H9 (cell line): ENCODE data around the gene C1GALT1C1. TPM values are rescaled to one million over a fixed set of nuclear protein-coding genes. Genes with fewer than 3 reads are reported as not detected.

Source experiments
- DNase-seq: peaks from one replicate; pipeline ENCODE4 v3.0.0-alpha.2; 2017
- H2AFZ ChIP-seq: one replicate; pipeline ENCODE4 v1.6.1; 2013; ENCODE audit warnings: mild to moderate bottlenecking, low read length, control low read depth, moderate library complexity
- H2AK5ac ChIP-seq: 2 replicates; pipeline ENCODE4 v1.6.1; 2013; ENCODE audit warnings: low read length, control low read depth, mixed read lengths; ENCODE audit not compliant: insufficient read length
- H2BK120ac ChIP-seq: one replicate; pipeline ENCODE4 v1.6.1; 2013; ENCODE audit warnings: low read depth, mild to moderate bottlenecking, low read length, control low read depth, inconsistent platforms; ENCODE audit not compliant: poor library complexity, severe bottlenecking
- H2BK12ac ChIP-seq: 2 replicates; pipeline ENCODE4 v1.6.1; 2013; ENCODE audit warnings: low read length, control low read depth, mixed read lengths, low read depth; ENCODE audit not compliant: insufficient read length
- H2BK15ac ChIP-seq: 2 replicates; pipeline ENCODE4 v1.6.1; 2013; ENCODE audit warnings: low read depth, low read length, control low read depth
- H2BK20ac ChIP-seq: one replicate; pipeline ENCODE4 v1.6.1; 2013; ENCODE audit warnings: low read depth, mild to moderate bottlenecking, low read length, control low read depth, inconsistent platforms; ENCODE audit not compliant: poor library complexity, severe bottlenecking
- H2BK5ac ChIP-seq: 2 replicates; pipeline ENCODE4 v1.6.1; 2013; ENCODE audit warnings: low read length, control low read depth, mixed read lengths; ENCODE audit not compliant: insufficient read length
- H3K14ac ChIP-seq: 2 replicates; pipeline ENCODE4 v1.6.1; 2013; ENCODE audit warnings: low read length, control low read depth; ENCODE audit not compliant: insufficient read depth
- H3K18ac ChIP-seq: 2 replicates; pipeline ENCODE4 v1.6.1; 2013; ENCODE audit warnings: low read depth, mild to moderate bottlenecking, mixed read lengths, low read length, control low read depth; ENCODE audit not compliant: insufficient read length
- H3K23ac ChIP-seq: 2 replicates; pipeline ENCODE4 v1.6.1; 2013; ENCODE audit warnings: low read length, control low read depth, mixed read lengths, low read depth; ENCODE audit not compliant: insufficient read length
- H3K23me2 ChIP-seq: 2 replicates; pipeline ENCODE4 v1.6.1; 2013; ENCODE audit warnings: low read depth, mild to moderate bottlenecking, mixed read lengths, low read length, control low read depth; ENCODE audit not compliant: insufficient read length, poor library complexity, severe bottlenecking
- H3K27ac ChIP-seq: 2 replicates; pipeline ENCODE4 v1.5.1; 2013; ENCODE audit warnings: low read length, control low read depth, mixed read lengths, low read depth; ENCODE audit not compliant: insufficient read length
- H3K27me3 ChIP-seq: 2 replicates; pipeline ENCODE4 v1.6.1; 2013; ENCODE audit warnings: low read length, control low read depth, inconsistent platforms; ENCODE audit not compliant: insufficient read depth
- H3K4ac ChIP-seq: 2 replicates; pipeline ENCODE4 v1.6.1; 2013; ENCODE audit warnings: low read depth, mild to moderate bottlenecking, control low read depth, inconsistent platforms, low read length, moderate library complexity
- H3K4me1 ChIP-seq: 2 replicates; pipeline ENCODE4 v1.6.1; 2013; ENCODE audit warnings: low read length, control low read depth, inconsistent platforms; ENCODE audit not compliant: insufficient read depth
- H3K4me2 ChIP-seq: 2 replicates; pipeline ENCODE4 v1.6.1; 2013; ENCODE audit warnings: low read length, control low read depth, mixed read lengths; ENCODE audit not compliant: insufficient read length, insufficient read depth
- H3K56ac ChIP-seq: 2 replicates; pipeline ENCODE4 v1.6.1; 2013; ENCODE audit warnings: low read depth, mild to moderate bottlenecking, mixed read lengths, low read length, control low read depth; ENCODE audit not compliant: insufficient read length
- H3K79me1 ChIP-seq: 2 replicates; pipeline ENCODE4 v1.6.1; 2013; ENCODE audit warnings: low read depth, mild to moderate bottlenecking, moderate library complexity, low read length, control low read depth, inconsistent platforms; ENCODE audit not compliant: insufficient read depth, poor library complexity, severe bottlenecking
- H3K79me2 ChIP-seq: 2 replicates; pipeline ENCODE4 v1.6.1; 2013; ENCODE audit warnings: low read length, control low read depth, inconsistent platforms; ENCODE audit not compliant: insufficient read depth
- H3K9ac ChIP-seq: 2 replicates; pipeline ENCODE4 v1.6.1; 2013; ENCODE audit warnings: low read length, control low read depth, mixed read lengths; ENCODE audit not compliant: insufficient read length; ENCODE audit errors: extremely low read depth
- H3K9me3 ChIP-seq: one replicate; pipeline ENCODE4 v1.6.1; 2013; ENCODE audit warnings: low read depth, low read length, inconsistent platforms; ENCODE audit not compliant: control insufficient read depth
- H3T11ph ChIP-seq: one replicate; pipeline ENCODE4 v1.6.1; 2013; ENCODE audit warnings: mild to moderate bottlenecking, low read length, control low read depth, inconsistent platforms
- H4K20me1 ChIP-seq: one replicate; pipeline ENCODE4 v1.6.1; 2013; ENCODE audit not compliant: control insufficient read depth, insufficient read length, insufficient read depth
- H4K5ac ChIP-seq: 2 replicates; pipeline ENCODE4 v1.6.1; 2013; ENCODE audit warnings: low read depth, mild to moderate bottlenecking, mixed read lengths, low read length, control low read depth; ENCODE audit not compliant: insufficient read length
- H4K8ac ChIP-seq: replicated peaks from 2 replicates; pipeline ENCODE4 v1.6.1; 2013; ENCODE audit warnings: low read length, control low read depth, mixed read lengths, low read depth; ENCODE audit not compliant: insufficient read length
- H4K91ac ChIP-seq: 2 replicates; pipeline ENCODE4 v1.6.1; 2013; ENCODE audit warnings: low read depth, mild to moderate bottlenecking, moderate library complexity, mixed read lengths, low read length, control low read depth; ENCODE audit not compliant: insufficient read length
- H3K27ac Mint-ChIP-seq, 3 experiments: 2 replicates in 2 of 3; 3 replicates in 1 of 3; pipeline ENCODE4 v1.8.0; 2020 to 2021; ENCODE audit warnings: mixed read lengths in 3 of 3, mild to moderate bottlenecking in 1 of 3, moderate library complexity in 1 of 3
- H3K27me3 Mint-ChIP-seq: 2 replicates; pipeline ENCODE4 v1.8.0; 2021; ENCODE audit warnings: low read depth, mild to moderate bottlenecking, moderate library complexity, mixed read lengths
- H3K36me3 Mint-ChIP-seq, 3 experiments: 2 replicates in 2 of 3; 3 replicates in 1 of 3; pipeline ENCODE4 v1.8.0; 2020 to 2021; ENCODE audit warnings: low read depth in 3 of 3, mixed read lengths in 3 of 3; ENCODE audit not compliant: insufficient read depth in 1 of 3
- H3K4me1 Mint-ChIP-seq, 2 experiments: 2 replicates each; pipeline ENCODE4 v1.8.0; 2020; ENCODE audit warnings: mixed read lengths in 2 of 2
- H3K4me3 Mint-ChIP-seq, 2 experiments: 2 replicates in 1 of 2; 3 replicates in 1 of 2; pipeline ENCODE4 v1.8.0; 2020 to 2021; ENCODE audit warnings: mild to moderate bottlenecking in 2 of 2, mixed read lengths in 2 of 2, moderate library complexity in 1 of 2
- H3K9me3 Mint-ChIP-seq, 2 experiments: 2 replicates in 1 of 2; 3 replicates in 1 of 2; pipeline ENCODE4 v1.8.0; 2020; ENCODE audit warnings: mild to moderate bottlenecking in 2 of 2, mixed read lengths in 2 of 2, moderate library complexity in 1 of 2
- WGBS: extraction: QIAGEN DNeasy Blood & Tissue Kit; methylation state at CpG from one replicate; pipeline ENCODE4 v1.1.7; 2013; ENCODE audit warnings: missing lambda C conversion rate, low lambda C conversion rate, mixed read lengths; ENCODE audit not compliant: insufficient read length; ENCODE audit errors: extremely low coverage; 5-methylcytosine and 5-hydroxymethylcytosine counted together
- total RNA-seq: library from RNA; stranded (reverse); gene quantifications from 2 replicates; pipeline ENCODE4 v1.2.1, GENCODE V29; 2021
- TF ChIP-seq, protein P1 (sequence below): fragments of 200-600 bp; sonication (generic); conservative IDR thresholded peaks from 3 replicates; pipeline ENCODE4 v1.8.0; 2021; ENCODE audit warnings: antibody characterized with exemption, mild to moderate bottlenecking

C1GALT1C1 gene
- total RNA-seq, 1 experiment from 2014 or later: 16.0 TPM

DNA sequence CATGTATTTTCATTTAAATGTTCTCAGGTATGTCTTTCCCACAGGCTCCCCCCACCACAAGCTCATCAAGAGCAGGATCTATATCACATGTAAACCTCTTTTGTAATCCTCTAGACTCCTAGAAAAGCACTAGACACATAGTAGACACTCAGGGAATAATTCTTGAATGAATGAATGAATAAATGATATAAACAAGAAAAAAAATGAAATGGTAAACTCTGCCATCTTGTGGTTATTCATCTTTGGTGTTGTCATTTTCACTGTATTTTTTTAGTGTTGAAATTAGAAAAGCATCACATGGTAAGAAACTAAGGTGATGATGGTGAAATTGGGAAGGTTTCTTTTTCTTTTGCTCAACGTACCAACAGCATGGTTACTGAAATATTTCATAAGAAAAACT is 34.2 kb upstream of the C1GALT1C1 start:
- Histone ChIP-seq H4K20me1 (no peaks in the 10 kb centered on the region), H3T11ph (no peak overlapping the region), H4K91ac (no peak overlapping the region), H2BK15ac (no peak overlapping the region), H3K56ac (no peak overlapping the region), H2BK5ac (no peak overlapping the region), H3K4ac (no peak overlapping the region), H3K79me2 (no peaks in the 10 kb centered on the region), H2BK12ac (no peak overlapping the region), H3K27me3 (no peaks in the 10 kb centered on the region), H3K23ac (no peak overlapping the region), H3K23me2 (no peaks in the 10 kb centered on the region), H3K4me1 (no peaks in the 10 kb centered on the region), H3K4me2 (no peak overlapping the region), H2BK20ac (no peak overlapping the region), H4K8ac (no peak overlapping the region), H2AFZ (no peak overlapping the region), H3K14ac (no peak overlapping the region), H2BK120ac (no peak overlapping the region), H3K9ac (no peak overlapping the region), H3K9me3 (peaks cover 21% of the 10 kb centered on the region), H2AK5ac (no peak overlapping the region), H3K18ac (no peak overlapping the region), H4K5ac (no peak overlapping the region), H3K27ac (no peak overlapping the region), H3K79me1 (no peaks in the 10 kb centered on the region)
- peaks cover 13 to 18% of the 10 kb centered on the region in 2 experiments for H3K4me1 Mint-ChIP-seq
- H3K4me3 Mint-ChIP-seq: no peak overlapping the region
- WGBS: no CpG with 5 or more reads among the region's 1 CpG
- H3K27ac Mint-ChIP-seq: no peak overlapping the region
- DNase-seq: no peak
- H3K36me3 Mint-ChIP-seq: no peaks in the 10 kb centered on the region
- TF ChIP-seq, protein P1, sequence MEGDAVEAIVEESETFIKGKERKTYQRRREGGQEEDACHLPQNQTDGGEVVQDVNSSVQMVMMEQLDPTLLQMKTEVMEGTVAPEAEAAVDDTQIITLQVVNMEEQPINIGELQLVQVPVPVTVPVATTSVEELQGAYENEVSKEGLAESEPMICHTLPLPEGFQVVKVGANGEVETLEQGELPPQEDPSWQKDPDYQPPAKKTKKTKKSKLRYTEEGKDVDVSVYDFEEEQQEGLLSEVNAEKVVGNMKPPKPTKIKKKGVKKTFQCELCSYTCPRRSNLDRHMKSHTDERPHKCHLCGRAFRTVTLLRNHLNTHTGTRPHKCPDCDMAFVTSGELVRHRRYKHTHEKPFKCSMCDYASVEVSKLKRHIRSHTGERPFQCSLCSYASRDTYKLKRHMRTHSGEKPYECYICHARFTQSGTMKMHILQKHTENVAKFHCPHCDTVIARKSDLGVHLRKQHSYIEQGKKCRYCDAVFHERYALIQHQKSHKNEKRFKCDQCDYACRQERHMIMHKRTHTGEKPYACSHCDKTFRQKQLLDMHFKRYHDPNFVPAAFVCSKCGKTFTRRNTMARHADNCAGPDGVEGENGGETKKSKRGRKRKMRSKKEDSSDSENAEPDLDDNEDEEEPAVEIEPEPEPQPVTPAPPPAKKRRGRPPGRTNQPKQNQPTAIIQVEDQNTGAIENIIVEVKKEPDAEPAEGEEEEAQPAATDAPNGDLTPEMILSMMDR: no peak; the same call in 2 of the 3 replicates
- H3K9me3 Mint-ChIP-seq: peaks cover 50 to 62% of the 10 kb centered on the region in 2 experiments
- H3K27me3 Mint-ChIP-seq: no peaks in the 10 kb centered on the region
